ACHN (cell line): ENCODE measurements around the gene FAM89A.
"Not testable (repeated sequence)": the region's sequence is repeated elsewhere in the genome, so short reads cannot be mapped to it uniquely, and the experiment has no call there.

ENCODE experiments used
- DNase-seq: peaks from one replicate; pipeline ENCODE4 v3.0.0-alpha.2; 2015
- in situ Hi-C: cut with HindIII; loops from 2 replicates; pipeline ENCODE4 v1.10.0; 2017; ENCODE audit warnings: low sequenced_read_pairs, low pct_ligation_motif_present, low pct_unique_long_range_greater_than_20kb

The FAM89A gene

GRCh38 chr1:231016234-231016633 is 23.8 kb downstream of the FAM89A start:
- in situ Hi-C loops, result no loop called here
- peak; percentile 13 for DNase-seq

GRCh38 chr1:231013391-231014015 is 26.6 kb downstream of the FAM89A start:
- in situ Hi-C loops, result no loop called here
- no peak for DNase-seq

GRCh38 chr1:231011963-231012362 is 28.1 kb downstream of the FAM89A start:
- no peak for DNase-seq
- in situ Hi-C loops, result no loop called here

GRCh38 chr1:231011360-231011759 is 28.7 kb downstream of the FAM89A start:
- DNase-seq, result no peak
- in situ Hi-C loops, result no loop called here

- in situ Hi-C loops, result not testable (repeated sequence)
Observed at GRCh38 chr1:231007535-231007934, 32.5 kb downstream of the FAM89A start.

GRCh38 chr1:231001892-231002291 is 38.2 kb downstream of the FAM89A start:
- in situ Hi-C loops, result no loop called here
- DNase-seq, result no peak

More at GRCh38 chr1:231007535-231007934, 32.5 kb downstream of the FAM89A start:
- not testable (repeated sequence) for DNase-seq

GRCh38 chr1:231000639-231001038 is 39.4 kb downstream of the FAM89A start:
- in situ Hi-C loops, result no loop called here
- no peak for DNase-seq

GRCh38 chr1:231000201-231000600 is 39.9 kb downstream of the FAM89A start:
- no peak for DNase-seq
- in situ Hi-C loops, result no loop called here

- DNase-seq, result no peak
- in situ Hi-C loops, result no loop called here
Observed at GRCh38 chr1:230994860-230995259, 45.2 kb downstream of the FAM89A start.

GRCh38 chr1:230992100-230992774 is 47.8 kb downstream of the FAM89A start:
- in situ Hi-C loops, result no loop called here
- DNase-seq, result no peak

GRCh38 chr1:230987448-230987847 is 52.6 kb downstream of the FAM89A start:
- no peak for DNase-seq
- in situ Hi-C loops, result no loop called here

GRCh38 chr1:230986976-230987375 is 53.1 kb downstream of the FAM89A start:
- DNase-seq, result peak; percentile 69
- in situ Hi-C loops, result no loop called here

GRCh38 chr1:230985711-230986110 is 54.3 kb downstream of the FAM89A start:
- in situ Hi-C loops, result no loop called here

GRCh38 chr1:230984622-230985515 is 55.2 kb downstream of the FAM89A start:
- DNase-seq, in situ Hi-C loops: not testable (repeated sequence)

More at GRCh38 chr1:230985711-230986110, 54.3 kb downstream of the FAM89A start:
- peak; percentile 43 for DNase-seq

GRCh38 chr1:230983811-230984210 is 56.2 kb downstream of the FAM89A start:
- no peak for DNase-seq
- in situ Hi-C loops, result no loop called here

GRCh38 chr1:230982696-230983095 is 57.4 kb downstream of the FAM89A start:
- in situ Hi-C loops, result no loop called here
- no peak for DNase-seq

- in situ Hi-C loops, result no loop called here
Observed at GRCh38 chr1:230979952-230980351, 60.1 kb downstream of the FAM89A start.

GRCh38 chr1:230979389-230979716 is 60.7 kb downstream of the FAM89A start:
- in situ Hi-C loops, result no loop called here
- DNase-seq, result no peak

More at GRCh38 chr1:230979952-230980351, 60.1 kb downstream of the FAM89A start:
- no peak for DNase-seq
